ENCODE measurements around the gene OSBP2.
A peak's percentile ranks its signal among the peaks of the same experiment; 100 is the strongest.

DNA sequence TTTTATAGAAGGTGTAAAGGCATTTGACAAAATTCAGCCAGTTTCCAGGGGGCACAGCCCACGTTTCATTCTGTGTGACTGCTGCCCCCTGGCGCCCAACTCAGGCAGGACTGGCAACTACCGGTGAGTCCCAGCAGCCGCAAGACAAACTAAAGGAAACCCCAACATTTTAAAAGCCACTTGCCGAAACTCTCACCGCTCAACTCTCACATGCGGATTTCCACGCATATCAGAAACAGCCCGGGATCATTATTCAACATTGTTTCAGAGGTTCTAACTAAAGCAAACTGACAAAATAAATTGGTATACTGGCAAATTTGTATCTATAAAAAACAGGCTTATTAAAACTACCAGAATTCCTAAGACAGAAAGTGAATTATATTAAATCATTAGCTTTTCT, 225.7 kb downstream of the OSBP2 start:
- TF ChIP-seq, protein P1, sequence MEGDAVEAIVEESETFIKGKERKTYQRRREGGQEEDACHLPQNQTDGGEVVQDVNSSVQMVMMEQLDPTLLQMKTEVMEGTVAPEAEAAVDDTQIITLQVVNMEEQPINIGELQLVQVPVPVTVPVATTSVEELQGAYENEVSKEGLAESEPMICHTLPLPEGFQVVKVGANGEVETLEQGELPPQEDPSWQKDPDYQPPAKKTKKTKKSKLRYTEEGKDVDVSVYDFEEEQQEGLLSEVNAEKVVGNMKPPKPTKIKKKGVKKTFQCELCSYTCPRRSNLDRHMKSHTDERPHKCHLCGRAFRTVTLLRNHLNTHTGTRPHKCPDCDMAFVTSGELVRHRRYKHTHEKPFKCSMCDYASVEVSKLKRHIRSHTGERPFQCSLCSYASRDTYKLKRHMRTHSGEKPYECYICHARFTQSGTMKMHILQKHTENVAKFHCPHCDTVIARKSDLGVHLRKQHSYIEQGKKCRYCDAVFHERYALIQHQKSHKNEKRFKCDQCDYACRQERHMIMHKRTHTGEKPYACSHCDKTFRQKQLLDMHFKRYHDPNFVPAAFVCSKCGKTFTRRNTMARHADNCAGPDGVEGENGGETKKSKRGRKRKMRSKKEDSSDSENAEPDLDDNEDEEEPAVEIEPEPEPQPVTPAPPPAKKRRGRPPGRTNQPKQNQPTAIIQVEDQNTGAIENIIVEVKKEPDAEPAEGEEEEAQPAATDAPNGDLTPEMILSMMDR (IDR thresholded peaks at IDR 0.05): peak; percentile 82 to 86 (median 82)
- no peak for TF ChIP-seq POLR2A (IDR thresholded peaks at IDR 0.05)
